ENCODE results near the gene SFXN3. TPM values are rescaled to one million over a fixed set of nuclear protein-coding genes. Genes with fewer than 3 reads are reported as not detected.

SFXN3 gene
- total RNA-seq, 1 donor from 2014 or later, result 81.0 TPM

- Mint-ChIP-seq H3K9me3 (ENCODE audit: unreplicated experiment) (no peaks in the 10 kb centered on the region), H3K4me3 (ENCODE audit: unreplicated experiment) (no peak overlapping the region), H3K27me3 (ENCODE audit: unreplicated experiment) (peaks cover 9% of the 10 kb centered on the region), H3K4me1 (ENCODE audit: unreplicated experiment) (peaks cover 12% of the 10 kb centered on the region), H3K36me3 (ENCODE audit: unreplicated experiment) (no peaks in the 10 kb centered on the region), H3K27ac (ENCODE audit: unreplicated experiment) (no peak overlapping the region)
- no peak for DNase-seq (ENCODE audit: extremely low spot score, unreplicated experiment)
- TF ChIP-seq CTCF (IDR thresholded peaks at IDR 0.05), result no peak
Observed at GRCh38 chr10:101089520-101090299, 58.7 kb downstream of the SFXN3 start.

- DNase-seq (ENCODE audit: extremely low spot score, unreplicated experiment), result no peak
- Mint-ChIP-seq H3K27ac (ENCODE audit: unreplicated experiment) (no peak overlapping the region), H3K36me3 (ENCODE audit: unreplicated experiment) (no peaks in the 10 kb centered on the region), H3K4me3 (ENCODE audit: unreplicated experiment) (no peak overlapping the region), H3K9me3 (ENCODE audit: unreplicated experiment) (no peaks in the 10 kb centered on the region), H3K27me3 (ENCODE audit: unreplicated experiment) (peaks cover 2% of the 10 kb centered on the region), H3K4me1 (ENCODE audit: unreplicated experiment) (peaks cover 12% of the 10 kb centered on the region)
- no peak for TF ChIP-seq CTCF (IDR thresholded peaks at IDR 0.05)
Observed at GRCh38 chr10:101090597-101090996, 59.6 kb downstream of the SFXN3 start.

Other genes with a start within 250 kb of the SFXN3 start
- 27.7 and 28.3 TPM in 2 replicates for gene SLF2, start 118.3 kb upstream of the SFXN3 start, total RNA-seq
- gene SEMA4G, start 61.7 kb upstream of the SFXN3 start, total RNA-seq, result 6.3 and 7.1 TPM in 2 replicates
- gene MRPL43, start 43.7 kb upstream of the SFXN3 start, total RNA-seq, result 70.5 and 81.6 TPM in 2 replicates
- 7.1 and 7.7 TPM in 2 replicates for gene TWNK, start 43.7 kb upstream of the SFXN3 start, total RNA-seq
- gene LZTS2, start 31.4 kb upstream of the SFXN3 start, total RNA-seq, result 69.9 and 72.1 TPM in 2 replicates
- gene PDZD7, start 105 bp upstream of the SFXN3 start, total RNA-seq, result 1.9 and 2.1 TPM in 2 replicates
- 43.0 and 49.0 TPM in 2 replicates for gene KAZALD1, start 30.8 kb downstream of the SFXN3 start, total RNA-seq
- not detected in 2 replicates for gene TLX1, start 100.1 kb downstream of the SFXN3 start, total RNA-seq
- gene LBX1, start 198.2 kb downstream of the SFXN3 start, total RNA-seq, result not detected in 2 replicates

Measured in osteocyte (in vitro differentiated cells).